Endometrial microvascular endothelial cells (primary cell): ENCODE results near the gene SMARCD1. TPM values are rescaled to one million over a fixed set of nuclear protein-coding genes. Genes with fewer than 3 reads are reported as not detected.
"Not testable (repeated sequence)": the region's sequence is repeated elsewhere in the genome, so short reads cannot be mapped to it uniquely, and the experiment has no call there.

Experiments
- in situ Hi-C: cut with HindIII; loops from 2 replicates; pipeline ENCODE4 v1.10.0; 2017; ENCODE audit warnings: low sequenced_read_pairs, low pct_unique_long_range_greater_than_20kb; ENCODE audit errors: inconsistent ontology term
- total RNA-seq: library from RNA; depleted of rRNA; stranded (reverse); fragments of >200 nt; gene quantifications from one replicate; pipeline ENCODE4 v1.2.3, GENCODE V29; 2015; ENCODE audit errors: inconsistent ontology term

Gene SMARCD1
- total RNA-seq, 1 donor from 2014 or later, result 56.8 TPM

DNA sequence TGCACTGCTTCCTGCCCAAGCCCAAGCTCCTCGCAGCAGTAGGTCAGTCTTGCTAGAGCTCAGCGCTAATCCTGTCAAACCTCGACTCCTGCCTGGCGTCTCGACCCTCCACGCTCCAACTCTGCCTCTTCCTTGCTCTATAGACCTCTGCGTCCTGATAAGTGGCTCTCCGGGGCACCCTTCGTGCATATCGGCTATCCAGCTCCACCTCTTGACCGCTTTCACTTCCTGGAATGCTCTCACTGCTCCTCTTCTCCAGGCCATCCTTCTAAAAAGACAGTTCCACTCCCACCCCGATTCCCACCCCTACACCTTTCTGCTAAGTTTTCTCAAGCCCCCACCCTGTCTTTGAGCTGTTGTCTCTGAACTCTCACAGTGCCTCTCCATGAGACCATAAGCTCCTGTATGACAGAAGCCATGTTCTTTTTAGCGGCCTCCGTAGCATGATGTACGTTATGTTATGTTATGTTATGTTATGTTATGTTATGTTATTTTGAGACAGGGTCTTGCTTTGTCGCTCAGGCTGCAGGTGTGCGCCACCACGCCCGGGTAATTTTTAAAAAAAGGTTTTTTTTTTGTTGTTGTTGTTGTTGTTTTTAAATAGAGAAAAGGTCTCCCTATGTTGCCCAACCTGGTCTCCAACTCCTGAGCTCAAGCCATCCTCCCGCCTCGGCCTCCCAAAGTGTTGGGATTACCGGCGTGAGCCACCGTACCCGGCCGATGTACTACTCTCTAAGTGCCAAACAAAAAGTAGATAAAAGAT, 27.5 kb downstream of the SMARCD1 start:
- in situ Hi-C loops, result no loop called here

DNA sequence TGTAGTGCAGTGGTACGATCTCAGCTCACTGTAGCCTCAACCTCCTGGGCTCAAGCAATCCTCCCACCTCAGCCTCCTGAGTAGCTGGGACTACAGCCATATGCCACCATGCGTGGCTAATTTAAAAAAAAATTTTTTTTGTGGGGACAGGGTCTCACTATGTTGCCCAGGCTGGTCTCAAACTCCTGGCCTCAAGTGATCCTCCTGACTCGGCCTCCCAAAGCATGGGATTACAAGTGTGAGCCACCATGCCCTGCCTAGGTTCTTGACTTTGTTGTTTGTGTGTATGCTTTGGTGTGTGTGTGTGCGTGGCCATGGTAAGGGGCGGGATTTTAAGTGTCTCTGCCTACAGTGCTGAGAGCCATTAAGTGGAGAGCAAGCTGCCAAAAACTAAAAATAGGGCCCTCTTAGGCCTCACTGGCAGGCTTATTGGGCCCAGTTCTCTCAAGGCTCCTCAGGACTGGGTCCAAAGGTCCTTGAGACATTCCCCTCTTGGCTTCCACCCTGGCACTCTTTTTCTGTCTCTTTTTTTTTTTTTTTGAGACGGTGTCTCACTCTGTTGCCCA, 32.0 kb downstream of the SMARCD1 start:
- in situ Hi-C loops, result no loop called here

DNA sequence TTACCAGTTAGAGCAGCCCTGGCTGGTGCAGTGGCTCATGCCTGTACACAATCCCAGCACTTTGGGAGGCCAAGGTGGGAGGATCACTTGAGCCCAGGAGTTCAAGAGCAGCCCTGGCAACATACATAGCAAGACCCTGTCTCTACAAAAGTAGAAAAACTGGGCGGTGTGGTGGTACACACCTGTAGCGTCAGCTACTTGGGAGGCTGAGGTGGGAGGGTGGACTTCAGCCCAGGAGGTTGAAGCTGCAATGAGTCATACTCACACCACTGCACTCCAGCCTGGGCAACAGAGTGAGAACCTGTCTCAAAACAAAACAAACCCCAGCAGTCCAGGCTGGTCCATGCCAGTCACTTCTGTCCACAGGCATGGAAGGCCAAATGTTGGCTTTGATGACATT, 34.2 kb downstream of the SMARCD1 start:
- in situ Hi-C loops, result no loop called here

DNA sequence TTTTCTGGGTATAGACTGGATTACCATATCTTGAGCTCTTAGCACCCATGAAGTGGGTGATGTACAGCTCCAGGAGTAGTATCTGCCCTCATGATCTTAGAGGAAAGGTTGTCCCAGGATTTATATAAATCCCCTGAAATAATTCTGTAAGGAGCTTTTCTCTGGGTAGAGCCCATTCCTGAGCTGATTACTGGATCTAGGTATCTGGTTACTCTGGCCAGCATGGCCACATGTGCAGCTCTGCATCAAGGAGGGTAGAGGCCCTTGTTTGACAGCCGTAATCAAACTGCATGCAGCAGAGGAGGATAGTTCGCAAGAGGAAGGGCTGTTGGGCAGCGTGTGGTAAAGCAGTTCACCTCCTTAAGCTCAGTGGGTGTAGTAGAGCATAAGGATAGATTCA, 35.4 kb downstream of the SMARCD1 start:
- in situ Hi-C loops, result no loop called here

- in situ Hi-C loops, result no loop called here
Observed at GRCh38 chr12:50120953-50121352, 35.8 kb downstream of the SMARCD1 start.

- in situ Hi-C loops, result no loop called here
Observed at GRCh38 chr12:50121641-50122040, 36.5 kb downstream of the SMARCD1 start.

DNA sequence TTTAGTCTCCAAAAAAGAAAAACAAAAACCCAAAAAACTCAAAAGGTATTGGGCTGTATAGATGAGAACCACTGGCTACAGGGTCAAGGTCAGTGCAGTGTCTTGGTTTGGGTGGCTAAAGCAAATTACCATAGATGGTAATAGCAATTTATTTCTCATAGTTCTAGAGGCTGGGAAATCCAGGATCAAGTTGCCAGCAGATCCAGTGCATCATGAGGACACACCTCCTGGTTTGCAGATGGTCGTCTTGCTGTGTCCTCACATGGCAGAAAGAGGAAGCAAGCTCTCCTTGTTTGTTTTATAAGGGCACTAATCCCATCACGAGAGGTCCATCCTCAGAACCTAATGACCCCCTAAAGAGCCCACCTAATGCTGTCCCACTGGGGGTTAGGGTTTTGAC, 38.1 kb downstream of the SMARCD1 start:
- in situ Hi-C loops, result no loop called here

GRCh38 chr12:50127546-50127945, 42.4 kb downstream of the SMARCD1 start:
- in situ Hi-C loops, result no loop called here

DNA sequence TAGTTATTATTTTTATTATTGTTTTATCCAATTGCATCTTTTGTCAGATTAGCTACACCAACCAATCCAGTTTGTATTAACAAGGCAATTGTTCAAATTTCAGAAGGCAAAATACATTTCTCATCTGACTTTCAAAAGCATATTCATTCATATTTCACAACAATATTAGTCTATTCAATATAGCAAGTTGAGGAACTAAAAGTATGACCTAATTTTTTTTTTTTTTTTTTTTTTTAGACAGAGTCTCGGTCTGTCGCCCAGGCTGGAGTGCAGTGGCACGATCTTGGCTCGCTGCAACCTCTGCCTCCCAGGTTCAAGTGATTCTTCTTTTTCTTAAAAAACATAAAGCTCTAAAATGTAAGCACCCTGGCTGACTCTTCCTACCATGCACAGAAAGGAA, 44.1 kb downstream of the SMARCD1 start:
- in situ Hi-C loops, result no loop called here

DNA sequence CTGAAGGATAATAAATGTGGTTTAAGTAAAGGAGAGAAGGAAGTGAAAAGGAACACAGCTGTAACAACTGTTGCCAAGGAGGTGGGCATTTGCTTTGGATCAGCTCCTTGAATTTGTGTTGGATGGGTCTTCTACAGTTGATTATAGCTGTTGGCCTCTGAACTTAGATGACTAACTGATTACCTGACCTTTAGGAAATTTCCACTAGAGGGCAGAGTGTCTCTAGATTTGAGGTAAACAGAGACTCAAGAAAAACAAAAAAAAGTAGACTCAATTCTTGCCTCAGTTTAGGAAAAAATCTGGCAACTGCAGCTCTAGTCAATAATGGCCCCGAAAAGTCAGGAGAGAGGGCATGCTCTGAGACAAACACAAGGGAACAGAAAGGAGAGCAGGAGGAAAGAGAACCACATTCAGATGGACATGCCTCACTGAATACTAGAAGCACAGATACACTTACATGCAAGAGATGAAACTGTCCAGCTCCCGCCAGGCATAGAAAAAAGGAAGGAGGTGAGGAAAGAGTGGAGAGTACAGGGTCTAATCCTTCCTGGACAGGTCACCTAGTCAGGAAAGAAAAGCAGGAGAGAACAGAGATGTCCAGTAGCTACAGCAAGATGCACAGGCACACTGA, 47.5 kb downstream of the SMARCD1 start:
- in situ Hi-C loops, result no loop called here

- in situ Hi-C loops, result no loop called here
Observed at GRCh38 chr12:50142993-50143392, 57.9 kb downstream of the SMARCD1 start.

- in situ Hi-C loops, result no loop called here
Observed at GRCh38 chr12:50145439-50145838, 60.3 kb downstream of the SMARCD1 start.

GRCh38 chr12:50147281-50147680, 62.1 kb downstream of the SMARCD1 start:
- in situ Hi-C loops, result no loop called here

DNA sequence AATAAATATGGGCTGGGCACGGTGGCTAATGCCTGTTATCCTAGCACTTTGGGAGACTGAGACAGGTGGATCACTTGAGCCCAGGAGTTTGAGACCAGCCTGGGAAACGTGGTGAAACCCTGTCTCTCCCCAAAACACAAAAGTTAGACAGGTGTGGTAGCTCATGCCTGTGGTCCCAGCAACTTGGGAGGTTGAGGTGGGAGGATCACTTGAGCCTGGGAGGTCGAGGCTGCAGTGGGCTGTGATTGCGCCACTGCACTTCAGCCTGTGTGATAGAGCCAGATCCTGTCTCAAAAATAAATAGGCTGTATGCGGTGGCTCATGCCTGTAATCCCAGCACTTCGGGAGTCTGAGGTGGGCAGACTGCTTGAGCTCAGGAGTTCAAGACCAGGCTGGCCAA, 62.9 kb downstream of the SMARCD1 start:
- in situ Hi-C loops, result not testable (repeated sequence)

GRCh38 chr12:50149311-50149710, 64.2 kb downstream of the SMARCD1 start:
- in situ Hi-C loops, result no loop called here

Other genes with a start within 250 kb of the SMARCD1 start
- gene BCDIN3D, start 242.2 kb upstream of the SMARCD1 start, total RNA-seq, result 3.4 TPM
- gene FAIM2, start 181.4 kb upstream of the SMARCD1 start, total RNA-seq, result not detected
- not detected for gene AQP2, start 134.6 kb upstream of the SMARCD1 start, total RNA-seq
- not detected for gene AQP5, start 123.5 kb upstream of the SMARCD1 start, total RNA-seq
- not detected for gene AQP6, start 112.4 kb upstream of the SMARCD1 start, total RNA-seq
- 56.6 TPM for gene RACGAP1, start 59.8 kb upstream of the SMARCD1 start, total RNA-seq
- not detected for gene ASIC1, start 27.7 kb upstream of the SMARCD1 start, total RNA-seq
- not detected for gene GPD1, start 18.7 kb downstream of the SMARCD1 start, total RNA-seq
- 62.3 TPM for gene COX14, start 26.9 kb downstream of the SMARCD1 start, total RNA-seq
- gene CERS5, start 82.0 kb downstream of the SMARCD1 start, total RNA-seq, result 34.0 TPM
- 146 TPM for gene LIMA1, start 198.2 kb downstream of the SMARCD1 start, total RNA-seq